Thymus (tissue), 11 donors: Measurements from ENCODE around the gene EBF3. TPM values are rescaled to one million over a fixed set of nuclear protein-coding genes. Genes with fewer than 3 reads are reported as not detected.

Source experiments
- DNase-seq, 9 donors: peaks; one replicate each; pipeline ENCODE4 v3.0.0-alpha.2; 2013; ENCODE audit warnings: low spot score in 9 of 9, low read depth in 6 of 9, missing footprints in 1 of 9
- H3K27ac ChIP-seq, 2 donors: one replicate each; pipeline ENCODE4 v1.5.1; 2013; ENCODE audit warnings: control low read depth in 1 of 2, low read depth in 1 of 2, low read length in 1 of 2, mild to moderate bottlenecking in 1 of 2, moderate library complexity in 1 of 2
- H3K27me3 ChIP-seq, 2 donors: one replicate each; pipeline ENCODE4 v1.5.1; 2013; ENCODE audit warnings: low read length in 1 of 2; ENCODE audit not compliant: control insufficient read depth in 2 of 2, insufficient read depth in 1 of 2
- H3K36me3 ChIP-seq, 2 donors: one replicate each; pipeline ENCODE4 v1.5.1; 2013; ENCODE audit warnings: low read length in 1 of 2, mild to moderate bottlenecking in 1 of 2, moderate library complexity in 1 of 2; ENCODE audit not compliant: control insufficient read depth in 2 of 2, insufficient read depth in 2 of 2
- H3K4me1 ChIP-seq, 2 donors: one replicate each; pipeline ENCODE4 v1.5.1; 2013; ENCODE audit warnings: low read length in 2 of 2; ENCODE audit not compliant: control insufficient read depth in 2 of 2, insufficient read depth in 2 of 2
- H3K4me3 ChIP-seq, 2 donors: one replicate each; pipeline ENCODE4 v1.5.1; 2013; ENCODE audit warnings: low read length in 2 of 2, control low read depth in 1 of 2, mild to moderate bottlenecking in 1 of 2
- H3K9me3 ChIP-seq, 2 donors: one replicate each; pipeline ENCODE4 v1.5.1; 2013; ENCODE audit warnings: low read length in 1 of 2, mild to moderate bottlenecking in 1 of 2; ENCODE audit not compliant: control insufficient read depth in 2 of 2, insufficient read depth in 1 of 2
- WGBS: extraction: QIAGEN DNeasy Blood & Tissue Kit; methylation state at CpG from one replicate; pipeline ENCODE4 v1.1.7; 2013; 5-methylcytosine and 5-hydroxymethylcytosine counted together
- polyA plus RNA-seq: library from polyadenylated mRNA; stranded (reverse); fragments of 200-250 nt; gene quantifications from one replicate; pipeline ENCODE4 v1.2.3, GENCODE V29; 2013
- total RNA-seq: library from RNA; stranded (reverse); fragments of 120-200 nt; gene quantifications from one replicate; pipeline ENCODE4 v1.2.4, GENCODE V29; 2013
- donor health status: healthy.

The EBF3 gene
- total and polyA plus RNA-seq, 2 donors, result 1.5 to 1.9 TPM

GRCh38 chr10:129899276-129900130 lies 64.6 kb downstream of the EBF3 start:
- DNase-seq, result no peak
- WGBS, result 82% methylated on average over 22 of the region's 22 CpGs

DNA sequence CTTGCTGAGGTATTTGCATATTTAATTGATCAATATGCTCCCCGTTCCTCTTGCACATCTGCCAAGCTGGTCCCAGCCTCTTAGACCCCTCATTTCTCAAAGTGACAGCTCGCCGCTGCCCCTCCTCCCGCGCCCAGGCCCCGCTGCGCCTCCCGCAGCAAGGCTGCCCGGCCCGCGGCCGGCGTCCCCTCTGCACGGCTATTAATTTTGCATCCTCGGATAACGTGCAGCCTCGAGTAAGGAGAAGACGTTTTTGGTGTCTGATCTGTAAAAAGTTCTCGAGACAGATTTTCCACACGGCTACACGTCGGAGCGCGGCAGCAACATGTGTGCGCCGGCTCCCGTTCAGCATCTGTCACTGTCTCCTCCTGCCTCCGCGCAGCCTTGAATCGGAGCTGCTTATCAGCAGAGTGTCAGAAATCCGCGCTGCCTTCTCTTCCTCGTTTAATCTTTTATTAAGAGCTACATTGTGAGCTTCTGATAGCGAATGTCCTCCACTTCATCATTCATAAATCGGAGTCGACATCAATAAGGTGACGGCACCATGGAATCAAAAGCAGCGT lies 65.3 kb downstream of the EBF3 start:
- Histone ChIP-seq H3K4me1 (no peaks in the 10 kb centered on the region), H3K9me3 (no peaks in the 10 kb centered on the region), H3K27ac (no peak overlapping the region), H3K36me3 (no peaks in the 10 kb centered on the region), H3K27me3 (peaks cover 0 to 37% of the 10 kb centered on the region in 2 donors), H3K4me3 (no peak overlapping the region)
- DNase-seq, result no peak
- 80% methylated on average over 38 of the region's 38 CpGs for WGBS

More at GRCh38 chr10:129899276-129900130, 64.6 kb downstream of the EBF3 start:
- no peak overlapping the region for H3K27ac ChIP-seq
- no peak overlapping the region for H3K4me3 ChIP-seq
- H3K9me3 ChIP-seq, result no peaks in the 10 kb centered on the region
- no peaks in the 10 kb centered on the region for H3K36me3 ChIP-seq
- H3K27me3 ChIP-seq, result peaks cover 0 to 34% of the 10 kb centered on the region in 2 donors
- no peaks in the 10 kb centered on the region for H3K4me1 ChIP-seq

GRCh38 chr10:129897871-129898626 lies 66.0 kb downstream of the EBF3 start:
- Histone ChIP-seq H3K27me3 (peaks cover 0 to 38% of the 10 kb centered on the region in 2 donors), H3K4me3 (no peak overlapping the region), H3K36me3 (no peaks in the 10 kb centered on the region), H3K4me1 (no peaks in the 10 kb centered on the region), H3K9me3 (no peaks in the 10 kb centered on the region), H3K27ac (no peak overlapping the region)
- WGBS, result 45% methylated on average over 15 of the region's 15 CpGs
- no peak for DNase-seq

GRCh38 chr10:129896860-129897200 lies 67.2 kb downstream of the EBF3 start:
- H3K27me3 ChIP-seq, result peaks cover 0 to 38% of the 10 kb centered on the region in 2 donors
- no peaks in the 10 kb centered on the region for H3K9me3 ChIP-seq
- no peak for DNase-seq
- H3K4me1 ChIP-seq, result peaks cover 0 to 1% of the 10 kb centered on the region in 2 donors
- H3K27ac ChIP-seq, result no peak overlapping the region
- H3K36me3 ChIP-seq, result no peaks in the 10 kb centered on the region
- WGBS, result 96% methylated on average over 11 of the region's 11 CpGs
- no peak overlapping the region for H3K4me3 ChIP-seq

GRCh38 chr10:129896136-129896859 lies 67.8 kb downstream of the EBF3 start:
- no peak overlapping the region for H3K27ac ChIP-seq
- H3K36me3 ChIP-seq, result no peaks in the 10 kb centered on the region
- 90% methylated on average over 36 of the region's 36 CpGs for WGBS
- no peaks in the 10 kb centered on the region for H3K9me3 ChIP-seq
- DNase-seq, result no peak
- peaks cover 0 to 35% of the 10 kb centered on the region in 2 donors for H3K27me3 ChIP-seq
- peaks cover 0 to 6% of the 10 kb centered on the region in 2 donors for H3K4me1 ChIP-seq
- no peak overlapping the region for H3K4me3 ChIP-seq

DNA sequence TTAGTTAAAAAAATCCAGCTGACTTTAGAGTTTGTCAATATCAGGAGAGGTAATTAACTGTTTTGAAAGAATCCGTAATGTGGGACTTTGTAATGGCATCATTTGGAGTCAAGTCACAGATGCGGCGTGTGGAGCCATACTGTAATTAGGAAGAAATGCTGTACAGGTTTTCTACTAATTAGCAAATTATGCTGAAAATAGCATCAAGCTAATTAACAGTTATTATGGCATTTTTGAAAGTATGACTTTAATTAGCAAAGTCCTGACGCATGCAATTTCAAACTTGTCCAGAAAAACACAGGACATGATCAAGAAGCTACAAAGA lies 68.3 kb downstream of the EBF3 start:
- no peak for DNase-seq
- 98% methylated on average over 4 of the region's 4 CpGs for WGBS
- Histone ChIP-seq H3K36me3 (no peaks in the 10 kb centered on the region), H3K9me3 (no peaks in the 10 kb centered on the region), H3K27ac (no peak overlapping the region), H3K4me3 (no peak overlapping the region), H3K27me3 (peaks cover 0 to 34% of the 10 kb centered on the region in 2 donors), H3K4me1 (peaks cover 0 to 6% of the 10 kb centered on the region in 2 donors)

DNA sequence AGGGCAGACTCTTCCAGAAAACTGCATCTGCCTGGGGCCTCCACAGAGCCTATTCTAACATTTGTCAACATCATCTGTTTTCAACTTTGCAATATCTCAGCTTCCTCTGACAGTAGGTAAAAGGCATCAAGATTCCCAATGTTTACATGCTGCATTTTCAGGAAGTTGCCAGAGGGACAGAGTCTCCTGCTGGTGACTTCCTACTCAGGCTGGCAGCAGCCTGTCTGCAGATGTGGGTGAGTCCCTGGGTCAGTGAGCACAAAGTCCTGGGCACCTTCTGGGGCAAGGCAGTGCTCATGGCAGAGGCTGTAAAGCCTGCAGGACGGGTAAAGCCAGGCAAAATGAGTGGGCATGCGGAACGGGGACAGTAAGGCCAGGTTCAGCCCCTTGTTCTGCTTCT lies 69.4 kb downstream of the EBF3 start:
- 94% methylated on average over 3 of the region's 3 CpGs for WGBS
- DNase-seq, result no peak
- peaks cover 0 to 29% of the 10 kb centered on the region in 2 donors for H3K27me3 ChIP-seq
- no peak overlapping the region for H3K27ac ChIP-seq
- H3K36me3 ChIP-seq, result no peaks in the 10 kb centered on the region
- peaks cover 0 to 12% of the 10 kb centered on the region in 2 donors for H3K4me1 ChIP-seq
- H3K4me3 ChIP-seq, result no peak overlapping the region
- H3K9me3 ChIP-seq, result no peaks in the 10 kb centered on the region

DNA sequence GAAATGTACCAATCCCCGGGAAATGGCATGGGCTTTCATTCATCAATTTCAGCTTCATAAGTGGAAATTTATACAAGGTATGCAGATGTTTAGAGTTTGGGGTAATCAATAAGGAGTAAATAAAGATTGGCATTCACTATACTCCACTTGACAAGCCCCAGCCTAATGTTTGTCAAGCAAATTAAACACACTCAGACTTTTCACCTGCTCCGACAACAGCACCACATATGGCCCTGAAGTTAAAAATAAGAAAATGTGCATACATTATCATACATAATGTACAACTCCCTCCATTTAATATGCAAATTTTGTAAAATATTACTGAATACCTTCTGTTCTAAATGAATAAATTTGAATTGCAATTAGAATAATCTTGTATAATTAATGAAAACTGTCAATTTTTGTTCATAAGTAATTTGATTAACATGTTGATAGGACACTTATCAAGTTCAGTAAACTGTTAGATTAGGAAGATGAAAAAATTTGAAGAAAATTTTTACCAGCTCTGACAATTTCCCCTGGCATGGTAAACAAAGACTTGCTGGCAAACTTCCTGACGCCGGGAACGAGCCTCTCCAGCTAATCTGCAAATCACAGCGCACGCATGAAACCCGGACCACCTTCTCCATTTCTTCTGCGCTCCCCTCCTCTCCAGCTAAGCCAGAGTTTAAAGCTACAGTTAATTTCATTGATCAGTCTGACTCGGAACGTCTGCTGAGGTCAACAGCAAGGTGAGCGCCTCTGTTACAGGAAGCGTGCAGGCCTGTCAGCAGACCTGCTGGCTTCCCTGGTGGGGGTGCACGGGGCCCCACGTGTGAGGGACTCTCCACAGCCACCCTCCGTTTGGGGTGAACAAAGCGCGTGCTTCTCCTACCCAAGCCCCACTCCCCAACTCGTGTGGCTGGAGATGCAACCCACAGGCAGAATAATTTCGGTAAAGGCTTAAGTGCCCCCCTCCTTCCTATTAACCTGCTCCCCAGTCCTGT lies 70.7 kb downstream of the EBF3 start:
- H3K4me1 ChIP-seq, result peaks cover 0 to 12% of the 10 kb centered on the region in 2 donors
- DNase-seq, result no peak
- WGBS, result 79% methylated on average over 20 of the region's 20 CpGs
- no peak overlapping the region for H3K27ac ChIP-seq
- H3K27me3 ChIP-seq, result peaks cover 0 to 18% of the 10 kb centered on the region in 2 donors
- no peaks in the 10 kb centered on the region for H3K36me3 ChIP-seq
- no peak overlapping the region for H3K4me3 ChIP-seq
- H3K9me3 ChIP-seq, result no peaks in the 10 kb centered on the region
